ENCODE results near the gene RMI2.

- TF ChIP-seq POLR2A (IDR thresholded peaks at IDR 0.05) (no peak), CTCF (IDR thresholded peaks at IDR 0.05) (no peak)
Measured at GRCh38 chr16:11326737-11327276, 18.5 kb upstream of the RMI2 start.

Data from breast epithelium (tissue), 3 donors.